ENCODE measurements around the gene PTPRA. TPM values are rescaled to one million over a fixed set of nuclear protein-coding genes. Genes with fewer than 3 reads are reported as not detected.

Gene PTPRA
- total and polyA plus RNA-seq, 2 donors (not counting 3 experiments of a cell fraction or from before 2014, with no cell fraction given): 43.2 to 53.4 TPM

DNA sequence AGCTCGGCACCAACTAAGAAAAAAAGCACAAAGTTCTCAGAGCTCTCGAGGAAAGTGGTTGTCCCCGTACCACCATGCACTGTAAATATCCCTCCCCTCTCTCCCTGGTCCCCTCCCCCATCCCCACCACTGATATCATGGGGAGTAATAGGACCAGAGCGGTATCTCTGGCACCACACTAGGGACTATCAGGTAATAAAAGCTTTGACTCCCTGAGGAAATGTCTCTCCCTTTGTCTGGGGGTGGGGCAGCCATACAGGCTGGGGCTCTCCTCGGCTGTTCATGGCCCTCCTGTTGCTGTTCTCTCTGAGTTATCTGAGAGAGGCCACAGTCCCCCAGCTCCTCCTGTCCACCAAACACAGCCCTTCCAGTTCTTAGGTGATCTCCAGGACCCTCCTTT lies 165.2 kb downstream of the PTPRA start:
- Histone ChIP-seq H3K4me1 (ENCODE audit: control insufficient read depth, extremely low read depth, insufficient read depth, low read length) (peaks cover 4% of the 10 kb centered on the region), H3K9ac (replicated peaks; ENCODE audit: extremely low read depth, insufficient read depth, low read length) (no peak overlapping the region), H4K20me1 (replicated peaks; ENCODE audit: control insufficient read depth, extremely low read depth, insufficient read depth, low read length) (no peaks in the 10 kb centered on the region), H3K9me3 (replicated peaks; ENCODE audit: control insufficient read depth, insufficient read depth, low read length) (no peaks in the 10 kb centered on the region), H3K4me2 (ENCODE audit: insufficient read depth, low read length) (no peak overlapping the region), H3K9me1 (replicated peaks; ENCODE audit: control insufficient read depth, extremely low read depth, insufficient read depth, low read length) (no peaks in the 10 kb centered on the region), H2AFZ (ENCODE audit: low read depth, low read length) (no peak overlapping the region), H3K79me2 (ENCODE audit: control insufficient read depth, insufficient read depth, low read length) (no peaks in the 10 kb centered on the region), H3K27ac (ENCODE audit: insufficient read depth, low read depth, low read length) (no peak overlapping the region), H3K36me3 (ENCODE audit: control insufficient read depth in 2 of 2, extremely low read depth in 1 of 2, insufficient read depth in 2 of 2, low read length in 2 of 2) (peaks cover 9 to 41% of the 10 kb centered on the region in 2 experiments), H3K27me3 (ENCODE audit: control insufficient read depth in 2 of 2, insufficient read depth in 2 of 2, low read length in 2 of 2) (no peaks in the 10 kb centered on the region), H3K4me3 (replicated peaks in 1 of 3; ENCODE audit: insufficient read depth in 1 of 3, low read depth in 1 of 3, low read length in 3 of 3) (no peak overlapping the region)
- dilution Hi-C loops (cut with MboI; ENCODE audit: extremely low pct_ligation_motif_present, low sequenced_read_pairs): no loop called here
- no peak for DNase-seq (ENCODE audit: low read depth, low spot score)
- TF ChIP-seq CTCF (IDR thresholded peaks at IDR 0.05; ENCODE audit: extremely low read depth in 1 of 2, insufficient read depth in 1 of 2, low read depth in 1 of 2, low read length in 2 of 2) (no peak), JUN (IDR thresholded peaks at IDR 0.05; ENCODE audit: borderline replicate concordance, insufficient read depth, insufficient read length, low read depth) (no peak), GATA2 (IDR thresholded peaks at IDR 0.05; ENCODE audit: insufficient read depth, insufficient read length, low read depth, low read length) (no peak), POLR2AphosphoS5 (IDR thresholded peaks at IDR 0.05; ENCODE audit: insufficient read depth, low read depth, low read length) (no peak), POLR2A (IDR thresholded peaks at IDR 0.05; ENCODE audit: low read depth, low read length) (no peak), MYC (IDR thresholded peaks at IDR 0.05; ENCODE audit: low read depth, low read length) (no peak), EZH2 (IDR thresholded peaks at IDR 0.05; ENCODE audit: borderline replicate concordance, low read depth, low read length, severe bottlenecking) (no peak), FOS (IDR thresholded peaks at IDR 0.05; ENCODE audit: borderline replicate concordance, insufficient read depth, low read length) (no peak), MAX (IDR thresholded peaks at IDR 0.05; ENCODE audit: insufficient read depth, insufficient read length) (no peak)
- FAIRE-seq: no peak
- POLR2A ChIA-PET: no interaction called here
- intact Hi-C loops (cut with micrococcal nuclease): no loop called here
- CTCF ChIA-PET: no interaction called here
- BruUV-seq (replicated peaks): no TSS peak

All from endothelial cell of umbilical vein (primary cell).